T-helper 2 cell (primary cell): ENCODE data around the gene MROH7.

Experiments used
- DNase-seq, 5 experiments: peaks; one replicate each; pipeline versions ENCODE4 v3.0.0 to v3.0.0-alpha.2; 2012 to 2022

MROH7 gene

GRCh38 chr1:54651608-54652007 lies 10.0 kb downstream of the MROH7 start:
- DNase-seq = no peak

GRCh38 chr1:54652168-54652567 lies 10.6 kb downstream of the MROH7 start:
- no peak for DNase-seq

GRCh38 chr1:54653036-54653435 lies 11.4 kb downstream of the MROH7 start:
- no peak for DNase-seq

GRCh38 chr1:54658164-54658913 lies 16.8 kb downstream of the MROH7 start:
- DNase-seq = no peak

- DNase-seq = no peak
These were observed 22.1 kb downstream of the MROH7 start for GRCh38 chr1:54663725-54664124.

GRCh38 chr1:54664364-54664763 lies 22.8 kb downstream of the MROH7 start:
- no peak for DNase-seq

GRCh38 chr1:54665852-54666251 lies 24.3 kb downstream of the MROH7 start:
- no peak for DNase-seq

- no peak for DNase-seq
These were observed 24.7 kb downstream of the MROH7 start for GRCh38 chr1:54666333-54666732.

- no peak for DNase-seq
These were observed 26.2 kb downstream of the MROH7 start for GRCh38 chr1:54667797-54668196.

GRCh38 chr1:54668567-54668966 lies 27.0 kb downstream of the MROH7 start:
- DNase-seq = no peak

- DNase-seq = peak in 4 of 5 experiments; percentile 33 to 79 (median 48)
These were observed 30.5 kb downstream of the MROH7 start for GRCh38 chr1:54671985-54672608.

- no peak for DNase-seq
These were observed 37.4 kb downstream of the MROH7 start for GRCh38 chr1:54678776-54679643.

- no peak for DNase-seq
These were observed 38.1 kb downstream of the MROH7 start for GRCh38 chr1:54679706-54680105.

GRCh38 chr1:54680387-54680786 lies 38.8 kb downstream of the MROH7 start:
- no peak for DNase-seq

- DNase-seq = no peak
These were observed 39.8 kb downstream of the MROH7 start for GRCh38 chr1:54681358-54681757.

- no peak for DNase-seq
These were observed 41.9 kb downstream of the MROH7 start for GRCh38 chr1:54683453-54683852.

- DNase-seq = no peak
These were observed 43.8 kb downstream of the MROH7 start for GRCh38 chr1:54685335-54685905.

- no peak for DNase-seq
These were observed 44.6 kb downstream of the MROH7 start for GRCh38 chr1:54686155-54686554.

GRCh38 chr1:54694771-54695170 lies 53.2 kb downstream of the MROH7 start:
- no peak for DNase-seq

GRCh38 chr1:54695221-54695620 lies 53.6 kb downstream of the MROH7 start:
- DNase-seq = no peak

- no peak for DNase-seq
These were observed 54.2 kb downstream of the MROH7 start for GRCh38 chr1:54695764-54696163.

- no peak for DNase-seq
These were observed 54.7 kb downstream of the MROH7 start for GRCh38 chr1:54696262-54696661.

- DNase-seq = no peak
These were observed 56.3 kb downstream of the MROH7 start for GRCh38 chr1:54697896-54698295.
